Mucosa of stomach (tissue), 1 donor: ENCODE results near the gene S100A7A.

Experiments used
- H3K27me3 ChIP-seq: one replicate; pipeline ENCODE4 v1.7.0; 2013; ENCODE audit warnings: mild to moderate bottlenecking, low read length; ENCODE audit not compliant: control insufficient read depth, insufficient read depth
- H3K36me3 ChIP-seq: one replicate; pipeline ENCODE4 v1.7.0; 2013; ENCODE audit warnings: low read length; ENCODE audit not compliant: control insufficient read depth, insufficient read depth
- H3K4me1 ChIP-seq: one replicate; pipeline ENCODE4 v1.7.0; 2013; ENCODE audit warnings: mild to moderate bottlenecking, low read length; ENCODE audit not compliant: control insufficient read depth, insufficient read depth
- H3K4me3 ChIP-seq: one replicate; pipeline ENCODE4 v1.7.0; 2013; ENCODE audit warnings: low read length
- H3K9ac ChIP-seq: one replicate; pipeline ENCODE4 v1.7.0; 2013; ENCODE audit warnings: mild to moderate bottlenecking, low read length, moderate library complexity
- H3K9me3 ChIP-seq: one replicate; pipeline ENCODE4 v1.7.0; 2013; ENCODE audit warnings: mild to moderate bottlenecking, low read length, moderate library complexity; ENCODE audit not compliant: control insufficient read depth
- donor health status: Pancreatic carcinoma.

Gene S100A7A

DNA sequence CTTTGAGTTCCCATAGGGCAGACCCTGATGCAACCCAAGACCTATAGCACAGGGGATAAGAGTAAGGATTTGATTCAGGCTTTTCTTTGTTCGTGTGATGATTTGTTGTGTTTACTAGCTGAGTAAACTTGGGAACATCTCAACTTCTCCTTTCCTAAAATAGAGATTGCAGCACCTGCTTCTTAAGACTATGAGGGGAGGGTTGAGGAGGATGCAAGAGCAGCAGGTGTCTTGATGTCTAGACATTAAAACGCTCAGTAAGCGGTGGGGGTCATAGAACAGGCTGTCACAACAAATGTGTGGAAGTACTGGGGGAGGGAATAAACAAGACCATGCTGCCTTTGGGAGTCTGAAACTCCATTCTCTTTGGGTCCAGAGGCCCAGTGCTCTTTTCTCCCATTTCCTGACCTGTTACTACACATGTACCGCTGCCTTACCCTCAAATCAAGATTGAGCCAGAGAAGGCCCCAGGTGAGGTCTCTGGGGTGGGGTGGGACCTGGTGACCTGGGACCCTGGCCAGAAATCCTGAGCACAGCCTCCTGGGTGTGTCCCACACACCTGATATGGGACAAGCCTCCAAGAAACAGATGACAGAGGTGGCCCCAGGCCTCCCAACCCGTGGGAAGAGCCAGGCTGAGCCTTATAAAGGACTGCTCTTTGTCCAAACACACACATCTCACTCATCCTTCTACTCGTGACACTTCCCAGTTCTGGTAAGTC lies at the start of gene S100A7A:
S100A7A (plus strand) TSS at position 671 of the 721 bp plus-strand sequence. CDS start 1,563 bp downstream, outside the sequence.
- Histone ChIP-seq H3K27me3 (no peaks in the 10 kb centered on the region), H3K9me3 (no peaks in the 10 kb centered on the region), H3K9ac (no peak within 1 kb of the TSS), H3K4me3 (no peak within 1 kb of the TSS), H3K4me1 (no peaks in the 10 kb centered on the region), H3K36me3 (no peaks in the 10 kb centered on the region)

DNA sequence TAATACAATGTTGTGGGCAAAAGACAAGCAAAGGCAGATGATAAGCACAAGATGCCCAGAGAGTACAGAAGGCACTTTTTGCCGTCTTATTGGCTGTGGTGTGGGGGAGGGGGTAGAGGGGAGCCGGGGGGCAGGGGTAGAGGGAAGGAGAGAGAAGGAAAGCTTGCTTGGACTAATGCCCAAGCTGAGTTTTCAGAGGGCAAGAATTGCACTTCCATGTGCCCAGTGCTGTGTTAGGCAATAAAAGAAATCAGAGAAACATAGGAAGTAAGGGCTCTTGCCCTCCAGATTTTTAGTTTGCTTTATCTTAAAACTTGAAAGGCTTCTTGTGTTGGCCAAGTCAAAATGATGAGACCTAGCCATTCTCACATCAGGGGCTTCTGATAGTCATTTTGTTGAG lies 49.2 kb upstream of the S100A7A start:
- H3K36me3 ChIP-seq = no peaks in the 10 kb centered on the region
- no peak overlapping the region for H3K9ac ChIP-seq
- no peak overlapping the region for H3K4me3 ChIP-seq
- no peaks in the 10 kb centered on the region for H3K4me1 ChIP-seq
- peaks cover 5% of the 10 kb centered on the region for H3K27me3 ChIP-seq
- H3K9me3 ChIP-seq = no peaks in the 10 kb centered on the region

DNA sequence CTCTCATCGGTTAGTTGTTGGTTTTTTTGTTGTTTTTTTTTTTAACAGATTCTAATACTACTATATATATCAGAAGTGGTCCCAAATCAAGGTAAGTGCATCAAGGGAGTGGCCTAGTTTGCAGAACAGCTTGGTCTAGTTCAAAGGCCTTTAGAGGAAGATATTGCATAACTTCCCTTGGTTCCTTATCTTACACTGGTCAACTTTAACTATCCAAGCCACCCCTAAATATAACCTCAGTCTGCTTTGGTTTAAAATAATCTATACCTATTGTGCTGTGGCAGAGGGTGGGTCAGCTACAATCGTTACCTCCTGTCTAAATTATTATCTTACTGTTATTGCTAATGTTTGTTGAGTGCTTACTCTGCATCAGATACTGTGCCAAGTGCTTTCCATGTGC lies 47.8 kb upstream of the S100A7A start:
- Histone ChIP-seq H3K4me1 (no peaks in the 10 kb centered on the region), H3K27me3 (peaks cover 5% of the 10 kb centered on the region), H3K9me3 (no peaks in the 10 kb centered on the region), H3K4me3 (no peak overlapping the region), H3K9ac (no peak overlapping the region), H3K36me3 (no peaks in the 10 kb centered on the region)

DNA sequence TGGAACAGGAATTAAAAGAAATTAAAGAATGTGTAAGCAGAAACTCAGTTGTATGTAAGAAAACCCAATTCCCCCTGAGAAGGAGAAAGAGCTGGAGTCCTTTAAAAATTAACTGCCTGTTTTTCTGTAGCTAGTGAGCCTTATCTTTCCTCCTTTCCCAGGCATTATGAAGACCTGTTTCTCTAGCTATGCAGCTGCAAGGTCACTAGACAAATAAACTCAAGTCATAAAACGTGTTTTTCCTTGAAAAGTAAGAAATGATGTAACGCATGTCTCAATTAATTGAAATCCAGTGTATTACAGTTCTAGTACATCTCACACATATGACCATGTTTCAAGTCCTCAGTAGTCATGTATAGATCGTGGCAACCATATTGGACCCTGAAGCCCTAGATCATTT lies 46.2 kb upstream of the S100A7A start:
- Histone ChIP-seq H3K27me3 (peaks cover 5% of the 10 kb centered on the region), H3K9ac (no peak overlapping the region), H3K36me3 (no peaks in the 10 kb centered on the region), H3K4me3 (no peak overlapping the region), H3K4me1 (no peaks in the 10 kb centered on the region), H3K9me3 (no peaks in the 10 kb centered on the region)

DNA sequence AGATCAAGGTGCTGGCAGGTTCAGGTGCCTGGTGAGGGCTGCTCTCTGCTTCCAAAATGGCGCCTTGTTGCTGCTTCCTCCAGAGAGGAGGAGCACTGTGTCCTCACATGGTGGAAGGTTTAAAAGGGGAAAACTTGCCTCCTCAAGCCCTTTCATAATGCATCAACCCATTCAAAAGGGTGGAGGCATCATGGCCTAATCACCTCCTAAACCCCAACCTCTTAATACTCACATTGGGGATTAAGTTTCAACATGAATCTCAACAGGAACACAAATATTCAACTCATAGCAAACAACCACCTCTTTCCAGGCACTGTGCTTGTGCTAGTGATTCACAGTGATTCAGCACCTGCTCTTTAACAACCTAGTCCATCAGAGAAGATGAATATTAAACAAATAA lies 45.1 kb upstream of the S100A7A start:
- Histone ChIP-seq H3K4me1 (no peaks in the 10 kb centered on the region), H3K4me3 (no peak overlapping the region), H3K36me3 (no peaks in the 10 kb centered on the region), H3K27me3 (no peaks in the 10 kb centered on the region), H3K9ac (no peak overlapping the region), H3K9me3 (no peaks in the 10 kb centered on the region)

DNA sequence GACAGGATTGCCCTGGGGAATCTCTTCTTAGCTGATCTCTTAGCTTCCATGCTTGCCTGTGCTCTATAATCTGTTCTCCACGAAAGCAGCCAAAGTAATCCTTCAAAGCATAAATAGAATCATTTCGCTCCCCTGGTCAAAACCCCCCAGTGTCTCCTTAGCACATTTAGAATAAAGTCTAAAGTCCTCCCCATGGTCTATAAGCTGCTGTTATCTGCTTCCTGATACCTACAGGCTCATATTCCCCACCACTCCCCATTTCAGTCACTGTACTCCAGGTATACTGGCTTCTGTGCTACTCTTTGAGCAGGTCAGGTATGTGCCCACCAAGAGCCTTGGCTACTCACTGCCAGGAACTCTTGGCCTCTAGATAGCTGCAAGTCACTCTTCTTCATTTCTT lies 43.7 kb upstream of the S100A7A start:
- no peak overlapping the region for H3K9ac ChIP-seq
- H3K36me3 ChIP-seq = no peaks in the 10 kb centered on the region
- H3K4me1 ChIP-seq = no peaks in the 10 kb centered on the region
- no peaks in the 10 kb centered on the region for H3K9me3 ChIP-seq
- H3K4me3 ChIP-seq = no peak overlapping the region
- no peaks in the 10 kb centered on the region for H3K27me3 ChIP-seq

DNA sequence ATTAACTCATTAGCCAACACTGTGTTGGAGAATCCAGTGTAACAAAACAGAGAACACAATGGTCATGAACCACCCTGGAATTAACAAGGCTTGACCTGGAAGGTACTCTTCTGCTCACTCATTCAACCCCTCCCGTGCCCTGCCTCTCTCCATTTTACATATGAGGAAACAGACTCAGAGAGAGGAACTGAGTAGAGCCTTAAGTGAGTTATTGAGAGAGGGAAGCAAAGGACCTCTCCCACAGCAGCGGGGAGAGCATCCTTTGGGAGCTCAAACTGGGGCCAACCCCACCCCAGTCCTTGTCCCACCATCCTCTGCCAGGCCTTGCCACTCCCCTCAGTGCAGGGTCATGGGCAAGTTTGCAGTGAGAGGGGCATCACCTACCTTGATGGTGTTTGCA lies 42.2 kb upstream of the S100A7A start:
- no peak overlapping the region for H3K4me3 ChIP-seq
- H3K4me1 ChIP-seq = no peaks in the 10 kb centered on the region
- H3K27me3 ChIP-seq = no peaks in the 10 kb centered on the region
- H3K9me3 ChIP-seq = no peaks in the 10 kb centered on the region
- H3K36me3 ChIP-seq = no peaks in the 10 kb centered on the region
- no peak overlapping the region for H3K9ac ChIP-seq

DNA sequence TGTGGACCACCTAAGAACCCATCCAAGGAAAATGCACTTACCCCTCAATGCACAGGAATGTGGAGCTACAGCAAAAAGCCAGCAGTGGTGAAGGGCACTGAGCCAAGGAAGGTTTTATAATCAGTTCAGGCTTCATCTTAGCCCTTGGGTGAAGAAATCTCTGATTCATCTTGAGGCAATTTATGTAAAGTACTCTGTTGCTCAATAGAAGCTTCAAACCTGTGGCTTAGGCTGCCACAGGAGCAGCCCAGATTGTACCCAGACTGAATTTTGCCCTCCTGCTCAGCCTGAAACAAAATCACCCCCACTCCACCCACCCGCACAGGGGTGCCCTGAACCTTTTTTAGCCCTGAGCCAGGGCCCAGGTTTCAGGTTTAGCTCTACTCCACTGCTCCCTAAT lies 40.8 kb upstream of the S100A7A start, which contains the start of gene S100A12:
S100A12 (minus strand) TSS at position 111 of the 400 bp plus-strand sequence. CDS start 1,029 bp downstream, outside the sequence.
- Histone ChIP-seq H3K4me1 (no peaks in the 10 kb centered on the region), H3K36me3 (no peaks in the 10 kb centered on the region), H3K4me3 (no peak within 1 kb of the TSS), H3K9me3 (no peaks in the 10 kb centered on the region), H3K27me3 (no peaks in the 10 kb centered on the region), H3K9ac (no peak within 1 kb of the TSS)

DNA sequence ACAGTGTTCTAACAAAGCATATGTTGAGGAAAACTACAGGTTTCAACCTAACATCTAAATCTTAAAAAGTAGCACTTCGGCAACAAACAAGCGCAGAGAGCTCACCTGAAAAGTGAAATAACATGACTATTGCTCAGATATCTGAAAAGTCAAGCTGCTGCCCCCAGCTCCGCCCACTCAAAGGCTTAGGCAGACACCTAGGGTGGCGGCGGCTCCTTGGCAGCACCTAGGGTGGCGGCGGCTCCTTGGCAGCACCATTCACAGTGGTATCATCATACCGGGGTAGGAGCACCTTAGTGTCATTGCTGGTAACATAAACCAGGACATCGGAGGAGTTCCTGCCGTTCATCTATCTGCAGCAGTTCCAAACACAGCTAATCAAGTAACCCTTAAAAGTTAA lies 36.7 kb upstream of the S100A7A start:
- Histone ChIP-seq H3K9ac (no peak overlapping the region), H3K9me3 (no peaks in the 10 kb centered on the region), H3K27me3 (no peaks in the 10 kb centered on the region), H3K36me3 (no peaks in the 10 kb centered on the region), H3K4me3 (no peak overlapping the region), H3K4me1 (no peaks in the 10 kb centered on the region)

DNA sequence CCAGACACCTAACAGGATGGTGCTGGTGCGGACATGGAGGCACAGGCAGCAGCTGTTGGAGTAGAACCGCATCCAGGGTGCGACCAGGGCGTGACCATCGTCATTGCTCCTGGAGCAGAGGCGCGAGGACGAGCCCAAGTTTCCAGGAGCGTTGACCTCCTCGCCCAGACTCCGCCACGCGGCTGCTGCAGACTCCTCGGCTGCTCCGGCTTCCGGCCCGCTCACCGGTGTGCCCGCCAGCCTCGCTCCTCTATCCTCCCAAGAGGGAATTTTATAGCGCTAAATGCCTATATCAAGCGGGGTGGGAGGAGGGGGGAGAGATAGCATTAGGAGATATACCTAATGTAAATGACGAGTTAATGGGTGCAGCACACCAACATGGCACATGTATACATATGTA lies 35.6 kb upstream of the S100A7A start:
- no peak overlapping the region for H3K4me3 ChIP-seq
- no peaks in the 10 kb centered on the region for H3K27me3 ChIP-seq
- no peaks in the 10 kb centered on the region for H3K36me3 ChIP-seq
- H3K4me1 ChIP-seq = no peaks in the 10 kb centered on the region
- no peak overlapping the region for H3K9ac ChIP-seq
- no peaks in the 10 kb centered on the region for H3K9me3 ChIP-seq

DNA sequence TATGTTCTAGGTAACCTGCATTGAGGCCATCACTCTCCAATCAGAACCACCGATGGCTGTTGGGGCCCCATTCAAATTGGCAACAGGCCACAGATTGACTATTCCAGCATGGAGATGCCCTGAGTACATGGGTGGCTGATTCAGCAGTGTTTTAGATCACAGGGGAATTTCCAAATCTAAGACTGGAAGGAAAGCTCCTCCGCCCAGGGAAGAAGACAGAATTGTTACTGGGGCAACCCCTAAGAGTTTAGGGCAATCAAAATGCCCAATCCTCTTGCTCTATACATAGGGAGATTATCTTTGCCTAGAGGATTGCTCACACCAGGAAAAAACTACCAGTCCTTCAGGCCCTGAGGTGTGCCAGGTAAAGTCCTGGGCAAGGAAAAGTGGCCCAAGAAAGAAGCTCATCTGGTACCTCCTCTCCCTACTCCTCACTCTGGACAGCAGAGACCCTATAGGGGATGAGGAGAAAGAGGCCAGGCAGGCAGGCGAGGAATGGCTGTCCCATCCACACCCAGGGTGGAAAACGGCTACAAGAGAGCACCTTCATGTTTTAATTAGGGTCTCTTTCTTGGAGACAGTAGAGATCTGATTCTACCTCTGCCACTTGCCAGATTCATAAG lies 31.3 kb upstream of the S100A7A start:
- Histone ChIP-seq H3K36me3 (no peaks in the 10 kb centered on the region), H3K9ac (no peak overlapping the region), H3K9me3 (no peaks in the 10 kb centered on the region)

DNA sequence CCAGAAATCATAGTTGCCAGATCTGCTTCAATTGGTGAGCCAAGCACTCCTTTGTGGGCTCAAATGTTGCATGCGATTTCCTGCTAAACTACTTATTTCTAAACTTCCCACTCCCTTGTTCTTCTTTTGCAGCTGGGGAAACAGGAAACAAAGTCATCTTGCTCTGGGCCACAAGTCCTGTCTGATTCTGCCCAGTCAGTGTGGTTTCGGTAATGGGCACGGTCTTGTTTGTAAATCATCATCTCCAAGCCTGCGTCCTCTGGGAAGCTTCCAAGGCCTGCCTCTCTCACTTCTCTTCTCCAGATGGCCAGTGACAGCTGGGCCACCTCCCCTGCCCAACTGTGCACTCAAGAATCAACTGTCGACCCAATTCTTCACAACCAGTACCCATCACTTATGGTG lies 29.8 kb upstream of the S100A7A start:
- Histone ChIP-seq H3K9ac (no peak overlapping the region), H3K9me3 (no peaks in the 10 kb centered on the region), H3K27me3 (no peaks in the 10 kb centered on the region), H3K36me3 (no peaks in the 10 kb centered on the region), H3K4me1 (no peaks in the 10 kb centered on the region), H3K4me3 (no peak overlapping the region)

More for the DNA sequence above, 31.3 kb upstream of the S100A7A start:
- Histone ChIP-seq H3K27me3 (no peaks in the 10 kb centered on the region), H3K4me3 (no peak overlapping the region), H3K4me1 (no peaks in the 10 kb centered on the region)
